Stimulated activated CD8-positive, alpha-beta memory T cell treated with anti-CD3 and anti-CD28 coated beads, Interleukin-4, amount 100 ng/mL, for 24 hours (primary cell): ENCODE results near the gene PLEKHN1.
"Not testable (repeated sequence)": the region's sequence is repeated elsewhere in the genome, so short reads cannot be mapped to it uniquely, and the experiment has no call there.

Experiments
- DNase-seq: peaks from one replicate; pipeline ENCODE4 v3.0.0-alpha.2; 2020; ENCODE audit warnings: low read depth

Gene PLEKHN1

GRCh38 chr1:975896-976683, 9.8 kb downstream of the PLEKHN1 start:
- peak; percentile 43 for DNase-seq

- not testable (repeated sequence) for DNase-seq
Measured at GRCh38 chr1:976791-977190, 10.5 kb downstream of the PLEKHN1 start.

GRCh38 chr1:978069-978834, 12.0 kb downstream of the PLEKHN1 start:
- no peak for DNase-seq

- DNase-seq = no peak
Measured at GRCh38 chr1:978835-979743, 12.8 kb downstream of the PLEKHN1 start.

- no peak for DNase-seq
Measured at GRCh38 chr1:979744-980072, 13.4 kb downstream of the PLEKHN1 start.

- DNase-seq = no peak
Measured at GRCh38 chr1:980137-980571, 13.9 kb downstream of the PLEKHN1 start.

- no peak for DNase-seq
Measured at GRCh38 chr1:980602-981395, 14.5 kb downstream of the PLEKHN1 start.

GRCh38 chr1:981491-981954, 15.2 kb downstream of the PLEKHN1 start:
- DNase-seq = no peak

- no peak for DNase-seq
Measured at GRCh38 chr1:981955-982558, 15.8 kb downstream of the PLEKHN1 start, which contains the start of gene PERM1. Gene PERM1, minus strand, starts transcription at chr1:982093. Its CDS starts 1,064 bp downstream, at chr1:981029.

GRCh38 chr1:982765-983436, 16.6 kb downstream of the PLEKHN1 start:
- no peak for DNase-seq

- peak; percentile 51 for DNase-seq
Measured at GRCh38 chr1:983798-984475, 17.7 kb downstream of the PLEKHN1 start.

- no peak for DNase-seq
Measured at GRCh38 chr1:984476-984814, 18.2 kb downstream of the PLEKHN1 start.

GRCh38 chr1:985126-985525, 18.8 kb downstream of the PLEKHN1 start:
- DNase-seq = no peak

- DNase-seq = not testable (repeated sequence)
Measured at GRCh38 chr1:988061-988460, 21.8 kb downstream of the PLEKHN1 start.

- DNase-seq = not testable (repeated sequence)
Measured at GRCh38 chr1:991275-991674, 25.0 kb downstream of the PLEKHN1 start.

- DNase-seq = no peak
Measured at GRCh38 chr1:991895-992294, 25.6 kb downstream of the PLEKHN1 start.

- DNase-seq = no peak
Measured at GRCh38 chr1:992362-992761, 26.1 kb downstream of the PLEKHN1 start.

GRCh38 chr1:993379-993995, 27.2 kb downstream of the PLEKHN1 start:
- no peak for DNase-seq

- not testable (repeated sequence) for DNase-seq
Measured at GRCh38 chr1:994546-994945, 28.3 kb downstream of the PLEKHN1 start.
